GM21447 (cell line): Measurements from ENCODE around the gene FNIP2.
"Not testable (repeated sequence)": the region's sequence is repeated elsewhere in the genome, so short reads cannot be mapped to it uniquely, and the experiment has no call there.

Experiments used
- ATAC-seq: cut with Tn5 transposase; IDR thresholded peaks from one replicate; pipeline ENCODE4 v1.9.1; 2021; ENCODE audit not compliant: unreplicated experiment

Gene FNIP2

GRCh38 chr4:158904815-158905214, 136.0 kb downstream of the FNIP2 start:
- no peak for ATAC-seq

- ATAC-seq: peak; percentile 95
Measured at GRCh38 chr4:158906073-158906472, 137.2 kb downstream of the FNIP2 start.

- ATAC-seq: no peak
Measured at GRCh38 chr4:158912390-158912789, 143.6 kb downstream of the FNIP2 start.

GRCh38 chr4:158912806-158913205, 144.0 kb downstream of the FNIP2 start:
- ATAC-seq: no peak

- ATAC-seq: no peak
Measured at GRCh38 chr4:158913766-158914165, 144.9 kb downstream of the FNIP2 start.

- no peak for ATAC-seq
Measured at GRCh38 chr4:158914218-158914617, 145.4 kb downstream of the FNIP2 start.

GRCh38 chr4:158915683-158916241, 146.9 kb downstream of the FNIP2 start:
- ATAC-seq: no peak

GRCh38 chr4:158920452-158920996, 151.7 kb downstream of the FNIP2 start:
- not testable (repeated sequence) for ATAC-seq

- ATAC-seq: not testable (repeated sequence)
Measured at GRCh38 chr4:158927774-158928173, 158.9 kb downstream of the FNIP2 start.

DNA sequence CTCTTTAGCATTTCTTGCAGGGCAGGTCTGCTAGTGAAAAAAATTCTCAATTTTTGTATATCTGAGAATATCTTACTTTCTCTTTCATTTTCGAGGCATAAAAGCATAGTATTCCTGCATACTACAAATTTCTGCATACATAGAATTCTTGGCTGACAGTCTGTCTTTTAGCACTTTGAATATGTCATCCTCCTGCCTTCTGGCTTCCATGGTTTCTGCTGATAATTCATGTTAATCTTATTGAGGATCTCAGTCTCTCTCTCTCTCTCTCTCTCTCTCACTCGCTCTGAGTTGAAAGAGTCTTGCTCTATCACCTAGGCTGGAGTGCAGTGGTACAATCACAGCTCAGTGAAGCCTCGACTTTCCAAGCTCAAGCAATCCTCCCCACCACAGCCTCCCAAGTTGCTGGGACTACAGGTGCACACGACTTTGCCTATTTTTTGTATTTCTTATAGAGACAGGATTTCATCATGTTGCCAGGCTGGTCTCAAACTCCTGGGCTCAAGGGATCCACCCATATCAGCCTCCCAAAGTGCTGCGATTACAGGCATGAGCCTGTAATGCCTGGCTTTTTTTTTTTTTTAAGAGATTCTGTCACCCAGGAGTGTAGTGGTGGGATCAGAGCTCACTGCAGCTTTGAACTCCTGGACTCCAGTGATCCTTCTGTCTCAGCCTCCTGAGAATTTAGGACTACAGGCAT, 161.3 kb downstream of the FNIP2 start:
- ATAC-seq: no peak

- ATAC-seq: no peak
Measured at GRCh38 chr4:158930639-158930972, 161.8 kb downstream of the FNIP2 start.

- ATAC-seq: no peak
Measured at GRCh38 chr4:158933236-158933635, 164.4 kb downstream of the FNIP2 start.

GRCh38 chr4:158934996-158935669, 166.3 kb downstream of the FNIP2 start:
- no peak for ATAC-seq

DNA sequence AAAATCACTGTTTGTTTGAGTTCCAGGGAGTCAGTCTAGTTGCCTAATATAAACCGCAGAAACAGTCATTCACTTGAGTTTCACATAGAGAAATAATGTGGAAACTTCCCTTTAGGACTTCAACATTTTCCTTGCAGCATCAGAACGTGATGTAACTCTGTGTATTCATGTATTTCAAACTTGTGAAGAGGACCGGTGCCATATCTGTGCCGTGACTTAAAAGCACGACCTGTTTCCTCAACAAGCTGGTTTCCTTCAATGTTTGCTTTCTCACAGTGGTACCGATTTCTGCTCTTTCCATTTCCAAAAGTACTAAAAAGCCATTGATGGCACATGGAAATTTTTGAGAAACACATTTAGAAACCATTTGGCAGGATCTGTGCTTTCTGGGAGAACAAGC, 167.4 kb downstream of the FNIP2 start:
- ATAC-seq: no peak

DNA sequence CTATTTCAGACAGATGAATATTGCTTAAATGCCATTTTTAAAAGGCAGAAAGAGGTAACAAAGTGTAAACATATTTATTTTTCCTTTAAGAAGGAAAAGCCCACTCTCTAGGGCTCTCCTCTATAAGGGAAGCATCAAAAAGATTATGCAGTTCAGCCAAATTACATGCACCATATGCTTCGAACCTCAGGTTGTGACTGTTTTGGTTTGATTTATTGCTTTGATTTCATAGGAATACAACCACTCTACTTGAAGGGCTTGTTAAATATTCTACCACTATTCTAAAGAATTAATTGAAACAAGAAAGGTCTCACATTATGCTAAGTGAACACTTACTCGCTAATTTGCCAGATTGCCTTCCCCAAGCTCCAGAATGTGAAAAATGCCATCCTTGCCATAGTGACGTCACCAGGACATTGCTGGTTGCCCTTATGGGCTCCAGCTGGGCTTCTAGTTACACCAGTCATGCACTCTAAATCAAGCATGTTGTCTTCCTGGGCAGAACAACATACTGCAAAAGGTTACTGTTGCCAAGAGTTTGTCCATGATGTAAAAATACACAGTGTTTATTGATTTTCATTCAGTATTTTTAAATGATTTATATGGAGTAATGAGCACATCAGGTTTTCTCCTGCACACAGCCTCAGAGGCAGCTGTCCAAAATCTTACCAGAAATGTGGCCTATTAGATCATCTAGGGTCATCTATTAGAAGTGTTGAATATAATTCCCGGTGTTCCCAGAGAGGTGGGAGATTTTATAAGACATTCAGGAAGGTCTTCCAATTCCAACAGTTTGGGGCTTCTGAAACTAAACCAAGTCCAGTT, 169.6 kb downstream of the FNIP2 start:
- no peak for ATAC-seq

DNA sequence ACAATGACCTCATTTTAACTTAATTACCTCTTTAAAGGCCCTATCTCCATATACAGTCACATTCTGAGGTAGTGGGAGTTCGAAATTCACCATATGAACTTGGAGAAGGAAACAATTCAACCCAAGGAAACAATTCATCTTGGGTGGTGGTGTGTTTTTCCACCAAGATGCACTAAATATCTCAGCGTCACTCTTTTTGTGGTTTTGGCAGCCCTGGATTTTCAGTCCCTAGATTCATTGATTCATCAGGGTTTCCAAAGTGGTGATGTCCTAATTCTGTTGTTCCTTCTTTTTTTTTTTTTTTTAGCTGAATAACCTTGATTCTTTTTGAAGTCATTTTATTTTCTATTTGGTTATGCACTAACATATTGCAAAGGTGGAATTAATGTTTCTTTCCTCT, 171.4 kb downstream of the FNIP2 start:
- ATAC-seq: no peak

DNA sequence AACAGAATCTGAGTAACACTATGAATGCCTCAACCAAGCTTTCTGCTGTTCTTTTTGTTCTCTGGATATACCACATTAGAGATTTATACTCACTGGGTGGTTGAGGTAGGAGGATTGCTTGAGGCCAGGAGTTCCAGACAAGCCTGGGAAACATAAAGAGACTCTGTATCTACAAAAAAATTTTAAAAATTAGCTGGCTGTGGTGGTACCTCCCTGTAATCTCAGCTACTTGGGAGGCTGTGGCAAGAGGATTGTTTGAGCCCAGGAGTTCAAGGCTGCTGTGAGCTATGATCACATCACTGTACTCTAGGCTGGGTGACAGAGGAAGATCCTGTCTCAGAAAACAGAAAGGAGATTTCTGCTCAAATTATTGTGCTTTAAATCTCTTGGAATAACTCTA, 172.5 kb downstream of the FNIP2 start:
- no peak for ATAC-seq

GRCh38 chr4:158941895-158942294, 173.1 kb downstream of the FNIP2 start:
- ATAC-seq: no peak

DNA sequence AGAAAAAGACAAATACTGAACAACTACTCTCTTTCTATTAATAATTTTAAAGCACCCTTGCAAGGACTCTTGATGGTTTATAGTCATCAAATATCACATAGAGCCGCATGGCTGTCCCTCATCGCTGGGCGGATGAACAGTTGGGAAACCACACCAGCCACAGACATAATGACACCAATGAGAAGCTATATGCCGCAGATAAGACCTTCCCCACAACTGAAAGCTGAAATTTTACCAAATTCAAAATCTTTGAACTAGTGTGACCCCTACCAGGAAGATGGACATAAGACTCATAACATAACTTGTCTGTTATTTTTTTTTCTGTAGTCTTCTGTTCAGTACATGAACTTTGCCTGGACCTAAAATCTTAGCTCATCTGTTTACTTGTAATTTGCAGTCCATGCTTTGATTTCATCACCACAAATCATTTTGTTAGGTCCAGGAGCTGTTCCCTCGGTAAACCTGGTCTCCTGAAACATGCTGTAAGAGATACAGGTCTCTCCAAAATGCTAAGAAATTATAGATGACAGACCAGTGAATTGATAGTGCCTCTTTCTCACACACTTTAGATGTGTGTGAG, 176.8 kb downstream of the FNIP2 start:
- no peak for ATAC-seq

DNA sequence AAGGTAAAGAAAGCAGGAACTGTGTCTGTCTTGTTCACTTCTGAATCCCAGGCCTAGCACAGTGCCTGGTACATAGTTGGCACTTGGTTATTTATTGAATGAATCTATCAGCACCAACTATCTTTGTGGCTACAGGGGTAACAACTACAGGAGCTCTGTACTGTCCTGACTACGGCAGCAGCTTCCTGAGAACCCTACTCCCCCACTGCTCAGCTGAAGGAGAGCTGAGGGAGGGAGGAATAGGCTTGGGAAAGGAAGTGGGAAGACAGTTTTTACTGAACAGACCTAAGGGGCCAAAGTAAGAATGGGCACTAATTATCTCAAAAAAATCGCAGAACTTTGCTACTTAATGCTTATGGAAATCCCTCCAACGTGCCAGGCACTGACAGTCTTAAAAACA, 178.0 kb downstream of the FNIP2 start:
- ATAC-seq: no peak

DNA sequence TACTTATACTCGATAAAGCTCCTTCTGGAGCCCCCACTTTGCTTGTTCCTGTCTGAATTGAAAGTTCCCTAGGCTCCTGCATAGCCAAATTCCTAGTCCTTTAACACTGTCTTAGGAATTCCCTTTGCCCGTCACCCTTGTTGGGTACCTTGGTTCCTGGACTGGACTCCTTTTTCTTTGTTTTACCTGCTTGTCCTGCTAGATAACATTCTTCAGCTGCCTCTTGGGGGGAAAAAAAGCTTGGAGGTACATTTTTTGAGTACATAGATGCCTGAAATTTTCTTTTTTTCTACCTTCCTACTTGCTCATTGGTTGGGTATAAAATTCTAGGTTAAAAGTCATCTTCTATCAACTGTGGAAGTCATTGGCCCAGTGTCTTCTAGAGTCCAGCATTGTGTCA, 179.2 kb downstream of the FNIP2 start:
- ATAC-seq: no peak
